ENCODE results near the gene HOXC12.

Gene HOXC12

GRCh38 chr12:53980104-53980801 lies 25.6 kb downstream of the HOXC12 start:
- no peak for TF ChIP-seq EZH2 (IDR thresholded peaks at IDR 0.05; ENCODE audit: borderline replicate concordance, low read depth, low read length, severe bottlenecking)
- TF ChIP-seq, protein P1, sequence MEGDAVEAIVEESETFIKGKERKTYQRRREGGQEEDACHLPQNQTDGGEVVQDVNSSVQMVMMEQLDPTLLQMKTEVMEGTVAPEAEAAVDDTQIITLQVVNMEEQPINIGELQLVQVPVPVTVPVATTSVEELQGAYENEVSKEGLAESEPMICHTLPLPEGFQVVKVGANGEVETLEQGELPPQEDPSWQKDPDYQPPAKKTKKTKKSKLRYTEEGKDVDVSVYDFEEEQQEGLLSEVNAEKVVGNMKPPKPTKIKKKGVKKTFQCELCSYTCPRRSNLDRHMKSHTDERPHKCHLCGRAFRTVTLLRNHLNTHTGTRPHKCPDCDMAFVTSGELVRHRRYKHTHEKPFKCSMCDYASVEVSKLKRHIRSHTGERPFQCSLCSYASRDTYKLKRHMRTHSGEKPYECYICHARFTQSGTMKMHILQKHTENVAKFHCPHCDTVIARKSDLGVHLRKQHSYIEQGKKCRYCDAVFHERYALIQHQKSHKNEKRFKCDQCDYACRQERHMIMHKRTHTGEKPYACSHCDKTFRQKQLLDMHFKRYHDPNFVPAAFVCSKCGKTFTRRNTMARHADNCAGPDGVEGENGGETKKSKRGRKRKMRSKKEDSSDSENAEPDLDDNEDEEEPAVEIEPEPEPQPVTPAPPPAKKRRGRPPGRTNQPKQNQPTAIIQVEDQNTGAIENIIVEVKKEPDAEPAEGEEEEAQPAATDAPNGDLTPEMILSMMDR (IDR thresholded peaks at IDR 0.05; ENCODE audit: borderline replicate concordance, extremely low read depth, low read length, poor library complexity, severe bottlenecking): no peak
- ATAC-seq (ENCODE audit: insufficient read depth, low read depth) (no peak), DNase-seq (no peak)
- no peak overlapping the region for H3K4me3 ChIP-seq (ENCODE audit: low read depth in 1 of 2, low read length in 2 of 2)
- H3K79me2 ChIP-seq (ENCODE audit: insufficient read depth, low read length): no peaks in the 10 kb centered on the region
- peaks cover 5% of the 10 kb centered on the region for H3K4me1 ChIP-seq (ENCODE audit: insufficient read depth, low read length)
- H3K4me2 ChIP-seq (ENCODE audit: insufficient read depth, low read length): no peak overlapping the region
- peaks cover 66% of the 10 kb centered on the region for H3K27me3 ChIP-seq (ENCODE audit: insufficient read depth, low read length, poor library complexity)
- no peak overlapping the region for H3K27ac ChIP-seq (ENCODE audit: low read length)
- H3K36me3 ChIP-seq (ENCODE audit: insufficient read depth, low read length): no peaks in the 10 kb centered on the region
- H3K9me3 ChIP-seq (ENCODE audit: insufficient read depth, low read length, severe bottlenecking): no peaks in the 10 kb centered on the region
- H4K20me1 ChIP-seq (ENCODE audit: insufficient read depth, low read length): no peaks in the 10 kb centered on the region
- H2AFZ ChIP-seq (ENCODE audit: low read depth, low read length): no peak overlapping the region
- H3K9ac ChIP-seq (ENCODE audit: low read depth, low read length): no peak overlapping the region

DNA sequence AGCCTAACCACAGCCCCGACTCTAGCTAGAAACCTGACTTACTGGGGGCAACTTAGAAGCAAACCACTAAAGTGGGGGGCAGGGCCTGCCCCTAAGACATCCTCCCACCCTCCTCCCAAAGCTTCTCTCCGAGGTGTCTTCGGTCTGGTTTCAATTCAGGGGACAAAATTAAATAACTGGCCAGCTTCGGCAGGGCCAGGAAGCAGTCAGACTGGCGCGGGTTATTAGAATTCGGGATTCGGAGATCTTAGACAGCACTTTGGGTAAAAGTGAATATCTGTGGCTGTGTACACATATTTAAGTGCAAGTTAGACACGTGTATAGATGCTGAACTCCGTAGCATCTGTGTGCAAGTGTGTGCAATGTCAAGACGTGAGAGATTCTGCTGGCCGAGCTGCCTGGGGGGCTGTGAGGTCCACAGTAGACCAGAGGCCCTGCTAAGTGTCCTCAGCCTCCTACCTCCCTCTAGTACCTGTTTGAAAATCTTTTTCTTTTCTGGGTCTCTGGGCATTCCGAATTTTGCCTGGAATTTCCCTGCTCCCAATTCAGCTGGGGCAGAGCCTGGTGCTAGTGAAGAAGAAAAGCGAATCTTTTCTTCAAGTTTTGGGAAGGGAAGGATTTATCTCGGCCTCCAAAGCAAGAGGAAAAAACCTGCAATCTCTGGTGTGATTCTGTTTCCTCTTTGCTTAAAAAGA lies 26.2 kb downstream of the HOXC12 start:
- Histone ChIP-seq H3K4me2 (ENCODE audit: insufficient read depth, low read length) (no peak overlapping the region), H3K27me3 (ENCODE audit: insufficient read depth, low read length, poor library complexity) (peaks cover 66% of the 10 kb centered on the region), H3K27ac (ENCODE audit: low read length) (no peak overlapping the region), H3K4me1 (ENCODE audit: insufficient read depth, low read length) (peaks cover 5% of the 10 kb centered on the region), H3K36me3 (ENCODE audit: insufficient read depth, low read length) (no peaks in the 10 kb centered on the region), H3K9me3 (ENCODE audit: insufficient read depth, low read length, severe bottlenecking) (no peaks in the 10 kb centered on the region), H3K9ac (ENCODE audit: low read depth, low read length) (no peak overlapping the region), H4K20me1 (ENCODE audit: insufficient read depth, low read length) (no peaks in the 10 kb centered on the region), H3K4me3 (ENCODE audit: low read depth in 1 of 2, low read length in 2 of 2) (no peak overlapping the region), H3K79me2 (ENCODE audit: insufficient read depth, low read length) (no peaks in the 10 kb centered on the region), H2AFZ (ENCODE audit: low read depth, low read length) (no peak overlapping the region)
- TF ChIP-seq EZH2 (IDR thresholded peaks at IDR 0.05; ENCODE audit: borderline replicate concordance, low read depth, low read length, severe bottlenecking): no peak
- TF ChIP-seq, protein P1 (IDR thresholded peaks at IDR 0.05; ENCODE audit: borderline replicate concordance, extremely low read depth, low read length, poor library complexity, severe bottlenecking): no peak
- DNase-seq (peak; percentile 38), ATAC-seq (ENCODE audit: insufficient read depth, low read depth) (peak; percentile 71)

DNA sequence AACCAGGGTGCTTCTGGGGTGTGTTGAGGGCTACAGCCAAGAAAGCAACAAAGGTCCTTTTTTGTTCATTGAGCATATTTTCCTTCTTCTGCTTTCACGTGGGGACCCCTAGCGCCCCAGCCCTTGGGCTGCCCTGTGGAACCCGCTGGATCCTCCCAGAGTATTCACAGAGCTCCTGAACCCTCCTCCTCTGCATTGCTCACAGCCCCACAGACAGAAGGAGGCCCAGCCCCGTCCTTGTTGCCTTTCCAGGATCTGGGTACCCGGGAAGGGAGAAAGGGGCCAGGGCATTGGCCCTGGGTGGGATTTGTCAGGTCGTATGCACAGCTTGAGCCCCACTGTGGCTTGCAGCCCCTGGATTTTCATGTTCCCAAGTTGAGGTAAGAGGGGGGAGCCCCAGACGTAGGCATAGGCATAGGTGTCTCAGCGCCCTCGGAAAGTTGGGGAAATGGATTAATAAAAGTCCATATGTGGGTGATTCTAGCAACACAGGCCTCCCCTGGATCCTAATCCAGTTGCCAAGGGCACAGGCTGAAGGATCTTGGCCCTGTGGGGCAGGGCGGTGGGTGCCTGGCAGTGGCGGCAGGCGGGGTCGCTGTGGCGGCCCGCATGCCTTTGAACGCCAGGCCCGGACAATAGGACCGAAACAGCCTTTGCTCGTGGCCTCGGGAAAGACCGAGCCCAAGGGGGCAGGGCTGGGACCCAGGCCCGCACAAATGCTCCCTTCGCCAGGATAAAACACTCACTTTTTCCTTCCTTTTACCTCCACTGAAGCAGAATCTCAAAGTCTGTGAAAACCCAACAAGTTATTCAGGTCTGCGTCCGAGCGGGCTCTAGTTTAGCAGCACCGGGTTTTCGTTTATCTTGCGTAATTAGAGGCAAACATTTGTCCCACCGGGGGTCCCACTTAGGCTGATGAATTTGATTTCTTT lies 27.2 kb downstream of the HOXC12 start:
- Histone ChIP-seq H3K27ac (ENCODE audit: low read length) (no peak overlapping the region), H3K4me2 (ENCODE audit: insufficient read depth, low read length) (no peak overlapping the region), H3K27me3 (ENCODE audit: insufficient read depth, low read length, poor library complexity) (peaks cover 74% of the 10 kb centered on the region), H2AFZ (ENCODE audit: low read depth, low read length) (no peak overlapping the region), H3K79me2 (ENCODE audit: insufficient read depth, low read length) (no peaks in the 10 kb centered on the region), H4K20me1 (ENCODE audit: insufficient read depth, low read length) (no peaks in the 10 kb centered on the region), H3K36me3 (ENCODE audit: insufficient read depth, low read length) (no peaks in the 10 kb centered on the region), H3K4me1 (ENCODE audit: insufficient read depth, low read length) (peaks cover 5% of the 10 kb centered on the region), H3K9ac (ENCODE audit: low read depth, low read length) (no peak overlapping the region), H3K4me3 (ENCODE audit: low read depth in 1 of 2, low read length in 2 of 2) (no peak overlapping the region), H3K9me3 (ENCODE audit: insufficient read depth, low read length, severe bottlenecking) (no peaks in the 10 kb centered on the region)
- no peak for TF ChIP-seq EZH2 (IDR thresholded peaks at IDR 0.05; ENCODE audit: borderline replicate concordance, low read depth, low read length, severe bottlenecking)
- TF ChIP-seq, protein P1 (IDR thresholded peaks at IDR 0.05; ENCODE audit: borderline replicate concordance, extremely low read depth, low read length, poor library complexity, severe bottlenecking): no peak
- ATAC-seq (ENCODE audit: insufficient read depth, low read depth): no peak
- DNase-seq: no peak
